Bladder microvascular endothelial cell (primary cell): Measurements from ENCODE around the gene SLF2. TPM values are rescaled to one million over a fixed set of nuclear protein-coding genes. Genes with fewer than 3 reads are reported as not detected.

ENCODE experiments used
- total RNA-seq: library from RNA; depleted of rRNA; stranded (reverse); fragments of >200 nt; gene quantifications from 2 replicates; pipeline ENCODE4 v1.2.3, GENCODE V29; 2014

Gene SLF2
- total RNA-seq = 17.2 and 31.5 TPM in 2 replicates

DNA sequence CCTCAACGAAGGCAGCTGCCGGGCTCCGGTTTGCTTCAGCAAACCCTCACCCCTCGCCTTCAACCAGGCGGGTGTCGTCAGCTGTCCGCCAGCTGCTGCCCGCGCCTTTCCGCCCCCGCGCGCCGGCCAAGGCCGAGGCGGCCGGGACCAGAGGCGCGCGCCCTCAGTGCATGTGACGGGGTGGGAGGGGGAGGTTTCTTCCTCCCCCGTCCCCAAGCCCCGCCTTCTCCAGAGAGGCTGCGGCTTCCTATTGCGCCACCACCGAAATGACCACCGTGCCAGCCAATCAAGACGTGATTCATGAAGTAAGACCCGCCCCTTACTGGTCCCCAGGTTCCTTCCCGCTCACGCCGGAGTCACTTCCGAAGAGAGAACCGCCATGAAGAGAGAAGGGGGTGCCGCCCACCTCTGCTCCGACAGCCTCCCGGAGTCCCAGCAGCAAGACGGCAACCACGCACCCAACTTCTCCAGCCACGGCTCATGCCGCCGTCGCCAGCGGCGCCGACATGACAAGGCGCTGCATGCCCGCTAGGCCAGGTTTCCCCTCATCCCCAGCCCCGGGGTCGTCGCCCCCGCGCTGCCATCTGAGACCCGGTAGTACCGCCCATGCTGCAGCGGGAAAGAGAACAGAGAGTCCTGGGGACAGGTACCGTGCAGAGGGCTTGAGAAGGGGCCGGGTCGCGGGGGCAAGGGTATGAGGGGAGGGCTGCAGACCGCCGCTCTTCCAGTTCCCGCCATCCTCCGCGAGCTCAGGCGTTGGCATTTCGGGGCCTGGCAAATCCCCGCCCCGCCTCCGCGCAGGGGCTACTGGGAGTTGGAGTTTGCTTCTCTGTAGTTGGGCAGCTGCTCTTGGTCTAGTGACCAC lies at the start of gene SLF2:
TSS of gene SLF2 (plus strand) at position 359 of the 865 bp plus-strand sequence. CDS start at position 507, 148 bp downstream.

DNA sequence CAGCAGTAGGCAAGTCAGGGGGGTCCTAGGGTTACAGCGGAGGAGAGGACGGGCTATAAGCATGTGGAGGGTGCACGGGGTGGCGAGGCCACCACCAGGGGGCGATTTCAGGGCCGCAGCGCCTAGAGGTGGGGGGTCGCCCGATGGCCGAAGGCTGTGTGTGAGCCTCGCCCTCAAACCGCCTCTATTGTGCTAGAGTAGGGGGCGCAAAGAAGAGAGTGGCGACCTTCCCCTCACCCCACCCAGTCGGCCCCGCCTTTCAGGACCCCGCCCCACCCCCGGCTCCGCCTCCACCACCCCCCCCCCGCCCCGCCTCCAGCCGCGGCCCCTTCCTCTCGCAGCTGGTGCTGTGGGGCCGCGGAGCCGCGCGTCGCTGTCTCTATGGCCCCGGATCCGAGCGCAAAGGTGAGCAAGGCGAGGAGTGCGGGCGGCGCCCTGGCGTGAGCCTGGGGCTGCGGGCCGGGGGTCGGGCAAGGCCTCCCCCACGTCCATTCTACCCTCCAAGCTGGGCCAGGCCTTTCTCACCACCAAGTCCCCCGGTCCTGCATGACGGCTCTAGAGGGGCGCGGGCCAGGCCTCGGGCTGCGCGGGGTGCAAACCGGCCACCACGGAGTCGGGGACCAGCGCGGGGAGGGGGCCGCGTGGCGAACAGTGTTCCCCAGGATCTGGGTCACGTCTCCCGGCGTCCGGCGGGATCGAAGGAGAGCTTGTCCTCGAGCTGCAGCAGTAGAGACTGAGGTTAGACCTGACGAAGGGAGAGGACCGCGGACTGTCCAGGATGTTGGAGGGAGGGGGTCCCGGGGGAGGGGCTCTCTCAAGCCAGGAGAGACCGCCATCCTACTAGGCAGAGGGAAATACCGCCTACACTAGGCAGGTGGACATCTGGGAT lies 56.7 kb downstream of the SLF2 start, which contains the start of gene SEMA4G:
TSS of gene SEMA4G (plus strand) at position 318 of the 889 bp plus-strand sequence. CDS start 3,409 bp downstream, outside the sequence.

GRCh38 chr10:100986952-100987684 lies 74.4 kb downstream of the SLF2 start, which contains the start of the genes MRPL43 and TWNK:
Gene MRPL43, minus strand, starts transcription at chr10:100987497. Its CDS starts 54 bp downstream, at chr10:100987443.
Gene TWNK, plus strand, starts transcription at chr10:100987543. Its CDS starts 668 bp downstream, at chr10:100988211.

GRCh38 chr10:100999742-101000126 lies 87.0 kb downstream of the SLF2 start, which contains the start of gene LZTS2:
Gene LZTS2, plus strand, starts transcription at chr10:100999808. Its CDS starts 2,731 bp downstream, at chr10:101002539.

Other genes starting within 250 kb of the SLF2 start
- gene PAX2, start 167.4 kb upstream of the SLF2 start, total RNA-seq = not detected in 2 replicates
- gene SEMA4G, start 56.5 kb downstream of the SLF2 start, total RNA-seq = 1.8 and 2.8 TPM in 2 replicates
- 38.6 and 48.6 TPM in 2 replicates for gene MRPL43, start 74.5 kb downstream of the SLF2 start, total RNA-seq
- gene TWNK, start 74.6 kb downstream of the SLF2 start, total RNA-seq = 3.7 and 11.5 TPM in 2 replicates
- gene LZTS2, start 86.8 kb downstream of the SLF2 start, total RNA-seq = 40.8 and 47.3 TPM in 2 replicates
- 0.16 and 0.44 TPM in 2 replicates for gene PDZD7, start 118.2 kb downstream of the SLF2 start, total RNA-seq
- 46.9 and 81.9 TPM in 2 replicates for gene SFXN3, start 118.3 kb downstream of the SLF2 start, total RNA-seq
- 0.31 and 0.49 TPM in 2 replicates for gene KAZALD1, start 149.0 kb downstream of the SLF2 start, total RNA-seq
- not detected in 2 replicates for gene TLX1, start 218.3 kb downstream of the SLF2 start, total RNA-seq